ENCODE measurements around the gene PLN. TPM values are rescaled to one million over a fixed set of nuclear protein-coding genes. Genes with fewer than 3 reads are reported as not detected.

PLN gene
- 33.9 TPM for total RNA-seq

DNA sequence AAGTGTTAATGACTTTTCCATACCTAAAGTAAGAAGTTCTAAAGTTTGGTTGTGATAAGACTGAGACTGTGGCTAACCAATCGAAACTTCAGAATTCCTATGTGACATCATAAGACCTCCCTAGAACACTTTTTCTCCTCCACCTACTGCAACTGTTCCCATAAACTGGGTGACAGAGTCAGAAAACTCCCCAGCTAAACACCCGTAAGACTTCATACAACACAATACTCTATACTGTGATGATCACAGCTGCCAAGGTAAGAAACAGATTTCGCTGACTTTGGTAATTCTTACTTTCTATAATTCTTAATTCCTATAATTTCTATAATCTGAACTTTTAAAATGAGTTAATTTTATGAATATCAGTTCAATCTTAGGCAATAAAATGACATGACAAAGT lies at the start of gene PLN:
Gene PLN, plus strand, starts transcription at position 161 of the 400 bp plus-strand sequence. CDS start 10,626 bp downstream, outside the sequence.
- peaks cover 3% of the 10 kb centered on the region for H3K4me1 ChIP-seq
- no peaks in the 10 kb centered on the region for H3K9me3 ChIP-seq
- DNase-seq (ENCODE audit: extremely low spot score in 2 of 2) = no peak
- no peaks in the 10 kb centered on the region for H3K27me3 ChIP-seq
- no peak for TF ChIP-seq POLR2A (IDR thresholded peaks at IDR 0.05)
- no peak for TF ChIP-seq POLR2AphosphoS5 (IDR thresholded peaks at IDR 0.05; ENCODE audit: insufficient read depth in 1 of 2, low read depth in 1 of 2)
- TF ChIP-seq, protein P1, sequence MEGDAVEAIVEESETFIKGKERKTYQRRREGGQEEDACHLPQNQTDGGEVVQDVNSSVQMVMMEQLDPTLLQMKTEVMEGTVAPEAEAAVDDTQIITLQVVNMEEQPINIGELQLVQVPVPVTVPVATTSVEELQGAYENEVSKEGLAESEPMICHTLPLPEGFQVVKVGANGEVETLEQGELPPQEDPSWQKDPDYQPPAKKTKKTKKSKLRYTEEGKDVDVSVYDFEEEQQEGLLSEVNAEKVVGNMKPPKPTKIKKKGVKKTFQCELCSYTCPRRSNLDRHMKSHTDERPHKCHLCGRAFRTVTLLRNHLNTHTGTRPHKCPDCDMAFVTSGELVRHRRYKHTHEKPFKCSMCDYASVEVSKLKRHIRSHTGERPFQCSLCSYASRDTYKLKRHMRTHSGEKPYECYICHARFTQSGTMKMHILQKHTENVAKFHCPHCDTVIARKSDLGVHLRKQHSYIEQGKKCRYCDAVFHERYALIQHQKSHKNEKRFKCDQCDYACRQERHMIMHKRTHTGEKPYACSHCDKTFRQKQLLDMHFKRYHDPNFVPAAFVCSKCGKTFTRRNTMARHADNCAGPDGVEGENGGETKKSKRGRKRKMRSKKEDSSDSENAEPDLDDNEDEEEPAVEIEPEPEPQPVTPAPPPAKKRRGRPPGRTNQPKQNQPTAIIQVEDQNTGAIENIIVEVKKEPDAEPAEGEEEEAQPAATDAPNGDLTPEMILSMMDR (IDR thresholded peaks at IDR 0.05) = no peak
- H3K27ac ChIP-seq = no peak within 1 kb of the TSS
- peak within 1 kb of the TSS; percentile 4 to 18 for H3K4me3 ChIP-seq
- no peaks in the 10 kb centered on the region for H3K36me3 ChIP-seq
- intact Hi-C loops (cut with DNase I) = no loop called here

DNA sequence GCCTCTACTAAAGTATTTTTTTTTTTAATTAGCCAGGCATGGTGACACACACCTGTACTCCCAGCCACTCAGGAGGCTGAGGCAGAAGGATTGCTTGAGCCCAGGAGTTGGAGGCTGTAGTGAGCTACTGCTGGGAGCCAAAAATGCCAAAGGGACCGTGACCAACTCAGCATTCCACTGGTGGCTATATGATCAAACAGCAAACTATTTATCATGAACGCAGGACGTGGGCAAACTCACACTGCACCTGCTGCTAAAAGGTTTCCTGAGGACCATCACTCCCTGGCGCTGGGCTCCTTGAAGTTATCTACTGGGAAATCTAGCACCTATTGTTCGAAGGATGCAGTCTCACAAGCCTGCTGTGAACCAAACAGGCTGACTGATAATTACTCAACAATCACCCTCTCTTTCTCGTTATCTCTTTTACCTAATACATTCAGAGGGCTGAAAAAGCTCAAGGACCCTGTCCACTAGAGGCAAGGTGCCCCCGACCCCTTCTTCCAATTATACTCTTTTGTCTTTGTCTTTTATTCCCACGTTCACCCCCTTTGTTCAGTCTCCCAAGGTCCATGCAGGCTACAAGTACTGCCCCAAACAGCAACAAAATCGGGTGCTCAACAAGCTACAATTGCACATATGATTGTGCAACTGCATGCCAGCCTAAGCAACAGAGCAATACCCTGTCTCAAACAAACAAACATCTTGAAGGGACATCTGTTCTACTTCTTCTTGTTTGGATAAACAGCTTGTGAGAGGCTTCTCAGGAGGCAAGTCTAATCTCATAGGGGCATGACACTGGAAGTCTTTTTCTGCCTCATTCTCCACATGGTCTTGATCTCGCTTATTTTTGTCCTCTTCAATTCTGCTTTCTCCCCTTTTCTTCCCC lies 47.7 kb upstream of the PLN start:
- Histone ChIP-seq H3K27ac (no peak overlapping the region), H3K4me1 (peaks cover 5% of the 10 kb centered on the region), H3K27me3 (no peaks in the 10 kb centered on the region), H3K4me3 (no peak overlapping the region), H3K9me3 (no peaks in the 10 kb centered on the region), H3K36me3 (peaks cover 0 to 4% of the 10 kb centered on the region in 2 donors)
- DNase-seq (ENCODE audit: extremely low spot score in 2 of 2) = no peak
- TF ChIP-seq POLR2A (IDR thresholded peaks at IDR 0.05) (no peak), POLR2AphosphoS5 (IDR thresholded peaks at IDR 0.05; ENCODE audit: insufficient read depth in 1 of 2, low read depth in 1 of 2) (no peak)
- TF ChIP-seq, protein P1 (IDR thresholded peaks at IDR 0.05) = no peak
- intact Hi-C loops (cut with DNase I) = loop anchor here (10.0 kb wide), 1 partner anchor 216 kb away; no protein-coding TSS in a partner anchor

DNA sequence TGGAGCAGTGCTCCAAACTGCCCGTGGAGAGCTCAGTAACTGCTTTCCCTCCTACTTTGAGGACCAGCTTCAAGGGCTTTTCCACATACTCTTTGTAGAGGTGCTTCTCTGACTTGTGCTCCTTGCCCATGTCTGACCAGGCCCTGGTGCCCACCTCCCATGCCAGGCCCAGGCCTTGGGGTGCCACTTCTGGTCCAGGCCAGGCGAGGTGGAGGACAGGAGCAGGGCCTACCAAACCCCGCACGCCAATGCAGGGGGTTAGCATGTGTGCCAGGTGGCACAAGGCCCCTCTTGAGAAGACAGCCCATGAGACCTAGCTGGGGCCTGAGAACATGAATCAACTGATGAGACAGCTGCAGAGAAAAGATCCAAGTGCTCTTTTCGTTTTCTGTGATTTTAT lies 47.0 kb upstream of the PLN start:
- DNase-seq (ENCODE audit: extremely low spot score in 2 of 2) = no peak

DNA sequence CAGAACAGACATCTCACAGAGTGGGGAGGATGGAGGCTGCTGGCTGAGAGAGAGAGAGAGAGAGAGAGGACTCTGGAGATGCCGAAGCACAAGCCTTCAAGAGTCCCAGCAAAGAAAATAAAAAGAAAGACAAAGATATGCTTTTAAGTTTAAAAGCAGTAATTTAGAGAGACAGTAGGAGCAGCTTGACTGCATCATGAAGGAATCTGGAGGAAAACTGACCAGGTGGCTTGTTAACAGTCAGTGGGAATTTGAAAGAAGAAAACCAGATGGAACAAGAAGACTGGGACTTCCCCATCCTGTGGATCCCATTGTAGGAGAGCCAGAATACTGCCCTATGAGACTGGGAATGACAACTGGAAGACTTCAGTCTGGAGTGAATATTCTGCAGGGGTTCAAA lies 46.3 kb upstream of the PLN start:
- TF ChIP-seq POLR2A (IDR thresholded peaks at IDR 0.05) (no peak), POLR2AphosphoS5 (IDR thresholded peaks at IDR 0.05; ENCODE audit: insufficient read depth in 1 of 2, low read depth in 1 of 2) (no peak)
- TF ChIP-seq, protein P1 (IDR thresholded peaks at IDR 0.05) = no peak
- peaks cover 5% of the 10 kb centered on the region for H3K4me1 ChIP-seq
- no peak overlapping the region for H3K4me3 ChIP-seq
- no peaks in the 10 kb centered on the region for H3K9me3 ChIP-seq
- H3K27ac ChIP-seq = no peak overlapping the region
- DNase-seq (ENCODE audit: extremely low spot score in 2 of 2) = no peak
- H3K27me3 ChIP-seq = no peaks in the 10 kb centered on the region
- peaks cover 0 to under 1% of the 10 kb centered on the region in 2 donors for H3K36me3 ChIP-seq
- intact Hi-C loops (cut with DNase I) = loop anchor here (10.0 kb wide), 1 partner anchor 217 kb away; no protein-coding TSS in a partner anchor

More for the DNA sequence above, 47.0 kb upstream of the PLN start:
- H3K36me3 ChIP-seq = peaks cover 0 to 4% of the 10 kb centered on the region in 2 donors
- no peak overlapping the region for H3K4me3 ChIP-seq
- H3K4me1 ChIP-seq = peaks cover 5% of the 10 kb centered on the region
- H3K27me3 ChIP-seq = no peaks in the 10 kb centered on the region
- intact Hi-C loops (cut with DNase I) = loop anchor here (10.0 kb wide), 1 partner anchor 216 kb away; no protein-coding TSS in a partner anchor
- H3K9me3 ChIP-seq = no peaks in the 10 kb centered on the region
- no peak overlapping the region for H3K27ac ChIP-seq
- TF ChIP-seq, protein P1 (IDR thresholded peaks at IDR 0.05) = no peak
- TF ChIP-seq POLR2AphosphoS5 (IDR thresholded peaks at IDR 0.05; ENCODE audit: insufficient read depth in 1 of 2, low read depth in 1 of 2) (no peak), POLR2A (IDR thresholded peaks at IDR 0.05) (no peak)

DNA sequence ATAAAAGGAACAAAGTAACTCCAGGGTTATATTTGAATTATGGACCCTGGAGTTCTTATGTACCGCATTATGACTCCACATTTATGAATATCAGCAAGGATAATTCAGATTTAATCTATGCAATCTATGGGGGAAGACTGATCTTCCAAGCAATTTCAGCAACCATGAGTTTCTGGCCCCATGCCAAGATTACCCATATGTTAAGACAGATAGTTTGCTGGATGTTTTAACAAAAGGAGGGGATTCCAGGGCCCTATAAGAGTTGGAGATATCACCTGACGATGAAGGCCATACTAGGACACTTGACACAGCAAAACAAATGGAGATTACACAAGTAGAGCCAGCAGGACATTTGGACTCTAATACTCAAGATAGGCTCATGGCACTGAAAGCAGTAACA lies 45.9 kb upstream of the PLN start:
- H3K4me3 ChIP-seq = no peak overlapping the region
- no peak for DNase-seq (ENCODE audit: extremely low spot score in 2 of 2)
- H3K27me3 ChIP-seq = no peaks in the 10 kb centered on the region
- no peak overlapping the region for H3K27ac ChIP-seq
- H3K36me3 ChIP-seq = no peaks in the 10 kb centered on the region
- H3K4me1 ChIP-seq = peaks cover 5% of the 10 kb centered on the region
- no peaks in the 10 kb centered on the region for H3K9me3 ChIP-seq
- TF ChIP-seq POLR2A (IDR thresholded peaks at IDR 0.05) (no peak), POLR2AphosphoS5 (IDR thresholded peaks at IDR 0.05; ENCODE audit: insufficient read depth in 1 of 2, low read depth in 1 of 2) (no peak)
- TF ChIP-seq, protein P1 (IDR thresholded peaks at IDR 0.05) = no peak
- intact Hi-C loops (cut with DNase I) = loop anchor here (10.0 kb wide), 1 partner anchor 217 kb away; no protein-coding TSS in a partner anchor

Data from vagina (tissue), 2 donors.